HG03108 (cell line): Measurements from ENCODE around the gene SSTR5.
"Not testable (repeated sequence)": the region's sequence is repeated elsewhere in the genome, so short reads cannot be mapped to it uniquely, and the experiment has no call there.

Source experiments
- ATAC-seq: cut with Tn5 transposase; IDR thresholded peaks from one replicate; pipeline ENCODE4 v1.9.1; 2021; ENCODE audit warnings: moderate library complexity; ENCODE audit not compliant: unreplicated experiment

Gene SSTR5

DNA sequence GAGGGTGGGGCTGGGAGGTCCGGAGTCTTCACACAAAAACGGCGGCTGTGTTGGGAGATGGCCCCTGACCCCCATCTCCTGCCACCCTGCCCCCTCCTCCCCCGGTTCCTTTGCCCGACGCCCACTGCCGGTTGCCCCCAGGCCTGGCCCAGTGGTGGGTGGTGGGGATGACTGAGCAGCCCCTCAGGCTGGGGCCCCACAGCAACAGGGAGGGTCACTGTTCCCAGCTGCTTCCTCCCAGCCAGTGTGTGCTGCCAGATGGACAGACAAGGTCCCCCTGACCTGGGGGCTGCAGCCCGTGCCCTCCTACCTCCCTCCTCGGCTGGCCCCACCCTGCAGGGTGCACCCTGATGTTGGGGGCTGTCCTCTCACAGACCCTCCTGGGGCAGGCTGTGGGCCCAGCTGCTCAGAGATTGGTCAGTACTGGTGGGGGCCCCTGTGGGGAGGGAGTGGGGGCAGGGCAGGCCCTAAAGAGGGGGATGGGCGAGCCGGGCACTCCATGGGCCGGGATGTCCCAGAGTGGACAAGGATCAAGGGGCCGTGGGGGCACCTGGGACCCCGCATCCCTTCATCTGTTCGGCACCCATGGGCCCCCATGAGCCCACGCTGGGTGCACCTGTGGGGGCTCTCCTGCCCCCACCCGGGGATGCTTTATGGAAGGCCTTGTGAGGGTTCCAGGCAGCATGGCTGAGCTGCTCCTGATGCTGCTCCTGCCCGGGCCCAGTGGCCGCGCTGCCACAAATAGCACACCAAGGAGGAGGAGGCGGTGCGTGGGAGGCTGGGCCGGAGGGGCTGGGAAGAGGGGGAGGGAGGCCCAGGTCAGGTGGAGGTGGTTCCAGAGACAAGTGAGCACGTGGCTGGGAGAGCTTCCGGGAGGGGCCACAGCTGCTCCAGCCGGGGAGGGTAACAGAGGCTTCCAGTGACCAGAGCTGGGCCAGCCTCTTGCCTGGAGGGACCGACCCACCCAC, 18.4 kb downstream of the SSTR5 start:
- no peak for ATAC-seq

DNA sequence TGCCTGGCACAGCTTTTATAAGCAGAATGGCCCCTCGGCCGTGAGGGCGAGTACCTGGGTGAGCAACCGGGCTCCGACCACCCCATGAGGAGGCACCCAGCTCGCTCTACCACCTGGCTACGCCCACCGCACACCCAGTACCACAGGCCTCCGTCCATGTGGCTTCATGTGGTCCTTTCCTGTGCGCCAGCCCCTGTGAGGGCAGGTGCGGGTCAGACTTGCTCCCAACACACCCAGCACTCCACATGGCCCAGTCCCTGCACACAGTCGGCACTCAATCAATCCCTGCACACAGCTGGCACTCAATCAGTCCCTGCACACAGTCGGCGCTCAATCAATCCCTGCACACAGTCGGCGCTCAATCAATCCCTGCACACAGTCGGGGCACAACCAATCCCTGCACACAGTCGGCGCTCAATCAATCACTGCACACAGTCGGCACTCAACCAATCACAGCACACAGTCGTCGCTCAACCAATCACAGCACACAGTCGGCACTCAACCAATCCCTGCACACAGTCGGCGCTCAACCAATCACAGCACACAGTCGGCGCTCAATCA, 19.5 kb downstream of the SSTR5 start:
- no peak for ATAC-seq

DNA sequence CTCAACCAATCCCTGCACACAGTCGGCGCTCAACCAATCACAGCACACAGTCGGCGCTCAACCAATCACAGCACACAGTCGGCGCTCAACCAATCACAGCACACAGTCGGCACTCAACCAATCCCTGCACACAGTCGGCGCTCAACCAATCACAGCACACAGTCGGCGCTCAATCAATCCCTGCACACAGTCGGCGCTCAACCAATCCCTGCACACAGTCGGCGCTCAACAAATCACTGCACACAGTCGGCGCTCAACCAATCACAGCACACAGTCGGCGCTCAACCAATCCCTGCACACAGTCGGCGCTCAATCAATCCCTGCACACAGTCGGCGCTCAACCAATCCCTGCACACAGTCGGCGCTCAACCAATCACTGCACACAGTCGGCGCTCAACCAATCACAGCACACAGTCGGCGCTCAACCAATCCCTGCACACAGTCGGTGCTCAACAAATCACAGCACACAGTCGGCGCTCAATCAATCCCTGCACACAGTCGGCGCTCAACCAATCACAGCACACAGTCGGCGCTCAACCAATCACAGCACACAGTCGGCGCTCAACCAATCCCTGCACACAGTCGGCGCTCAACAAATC, 20.2 kb downstream of the SSTR5 start:
- not testable (repeated sequence) for ATAC-seq

DNA sequence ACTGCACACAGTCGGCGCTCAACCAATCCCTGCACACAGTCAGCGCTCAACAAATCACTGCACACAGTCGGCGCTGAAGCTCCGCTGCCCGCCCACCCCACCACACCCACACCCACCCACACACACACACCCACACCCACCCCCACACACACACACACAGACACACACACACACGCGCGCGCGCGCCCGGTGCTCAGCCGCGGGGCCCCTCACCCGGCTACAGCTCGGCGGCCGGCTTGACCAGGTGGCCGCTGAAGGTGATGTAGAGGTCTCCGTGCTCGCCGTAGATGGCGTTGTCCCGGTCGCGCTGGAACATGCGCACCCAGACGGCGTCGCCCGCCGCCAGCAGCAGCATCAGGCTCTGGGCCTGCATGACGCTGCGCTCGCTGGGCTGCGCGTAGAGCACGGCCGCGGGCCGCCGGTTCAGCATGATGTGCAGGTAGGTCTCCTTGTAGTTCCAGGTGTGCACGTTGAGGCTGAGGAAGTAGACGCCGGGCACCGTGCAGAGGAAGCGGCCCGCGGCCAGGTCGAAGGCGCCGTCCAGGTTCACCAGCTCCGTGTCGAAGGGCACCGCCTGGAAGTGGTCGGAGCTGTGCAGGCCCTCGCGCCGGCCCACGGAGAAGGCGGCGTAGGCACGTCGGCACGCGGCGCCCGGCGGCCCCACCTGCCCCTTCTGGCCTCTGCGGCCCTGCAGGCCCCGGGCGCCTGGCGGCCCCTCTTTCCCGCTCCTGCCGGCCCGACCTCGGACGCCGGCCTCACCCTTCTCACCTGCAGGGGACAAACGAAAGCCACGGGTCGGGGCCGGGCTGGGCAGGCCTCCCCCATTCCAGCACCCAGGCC, 21.0 kb downstream of the SSTR5 start:
- ATAC-seq = no peak

DNA sequence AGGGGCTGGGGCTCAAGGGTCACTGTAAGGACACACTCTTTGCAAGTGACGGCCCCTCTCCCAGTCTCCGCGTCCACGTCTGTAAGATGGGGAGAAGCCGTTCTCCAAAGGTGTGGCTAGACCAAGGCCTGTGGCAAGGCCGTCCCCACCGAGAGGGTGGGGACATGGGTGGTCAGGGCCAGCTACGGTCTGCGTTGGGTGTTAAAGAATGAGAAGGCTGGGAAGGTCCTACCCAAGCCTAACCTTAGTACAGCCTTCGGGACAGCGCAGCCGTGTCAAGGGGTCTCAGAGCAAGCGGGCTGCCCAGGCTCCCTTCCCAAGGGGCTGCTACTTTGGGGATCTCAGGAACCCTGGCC, 21.6 kb downstream of the SSTR5 start:
- no peak for ATAC-seq

DNA sequence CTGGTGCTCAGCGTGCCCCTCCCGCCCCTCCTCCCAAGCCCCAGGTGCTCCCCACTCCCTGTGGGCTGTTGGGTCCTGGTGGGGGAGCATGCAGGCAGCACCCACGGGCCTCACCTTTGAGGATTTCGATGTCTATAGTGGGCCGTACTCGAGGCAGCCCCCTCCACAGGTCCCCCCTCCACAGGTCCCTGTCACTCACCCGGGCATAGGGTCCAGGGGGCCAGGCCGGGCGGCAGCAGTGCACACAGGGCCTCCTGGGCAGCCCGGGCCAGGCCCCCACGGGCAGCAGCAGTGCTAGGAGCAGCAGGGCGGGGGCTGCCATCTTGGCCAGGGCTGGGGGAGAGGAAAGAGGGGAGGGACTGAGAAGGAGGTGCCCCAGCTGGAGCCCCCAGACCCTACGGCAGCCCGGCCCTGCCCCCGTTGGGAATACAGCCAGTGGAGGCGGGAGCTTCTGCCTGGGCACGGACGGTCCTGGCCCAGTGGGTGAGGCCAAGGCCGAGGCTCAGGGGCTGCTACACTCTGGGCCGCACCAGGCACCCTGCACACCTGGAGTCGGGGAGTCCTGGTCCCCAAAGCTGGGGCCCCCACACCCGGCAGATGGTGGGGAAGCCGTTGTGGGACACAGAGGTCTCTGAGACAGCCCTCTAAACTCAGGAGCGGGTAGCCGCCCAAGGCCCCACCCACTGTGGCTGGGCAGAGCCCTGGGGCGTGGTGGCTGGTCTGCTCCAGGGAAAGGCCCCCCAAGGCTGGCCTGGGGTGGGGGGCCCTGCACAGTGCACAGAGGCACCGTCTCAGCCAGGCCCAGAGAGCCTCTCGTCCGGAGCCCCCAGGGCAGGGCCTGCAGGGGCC, 22.3 kb downstream of the SSTR5 start:
- no peak for ATAC-seq

DNA sequence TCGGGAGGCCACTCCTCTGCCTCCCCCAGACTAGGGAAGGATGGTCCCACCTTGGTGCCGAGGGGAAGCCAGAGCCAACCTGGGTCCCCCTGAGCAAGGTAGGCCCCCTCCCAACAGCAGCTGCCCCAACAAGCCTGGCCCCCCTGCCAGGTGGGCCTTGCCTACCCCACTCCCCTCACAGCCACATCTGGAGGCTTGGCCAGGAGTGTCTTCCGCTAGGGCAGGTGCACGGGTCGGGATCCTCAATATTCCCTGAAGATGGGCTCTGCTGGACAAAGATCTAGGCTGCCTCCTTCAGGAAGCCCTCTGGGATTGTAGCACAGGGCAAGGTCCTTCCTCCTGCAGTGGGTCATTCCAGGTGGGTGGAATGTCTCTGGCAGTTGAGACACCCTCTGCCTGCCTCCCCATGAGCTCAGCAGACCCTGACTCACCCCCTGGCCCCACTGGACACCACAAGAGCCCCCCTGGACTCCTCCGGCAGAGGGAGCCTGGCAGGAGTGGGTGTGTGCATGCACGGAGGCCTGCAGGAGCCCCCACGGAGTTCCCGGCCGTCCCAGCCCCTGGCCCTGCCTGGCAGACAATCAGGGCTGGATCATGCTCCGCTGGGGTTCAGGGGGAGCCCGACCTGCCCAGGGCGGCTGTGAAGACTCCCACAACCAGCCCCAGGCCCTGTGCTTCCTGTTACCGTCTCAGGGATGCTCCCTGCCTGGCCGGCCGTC, 23.1 kb downstream of the SSTR5 start:
- no peak for ATAC-seq

DNA sequence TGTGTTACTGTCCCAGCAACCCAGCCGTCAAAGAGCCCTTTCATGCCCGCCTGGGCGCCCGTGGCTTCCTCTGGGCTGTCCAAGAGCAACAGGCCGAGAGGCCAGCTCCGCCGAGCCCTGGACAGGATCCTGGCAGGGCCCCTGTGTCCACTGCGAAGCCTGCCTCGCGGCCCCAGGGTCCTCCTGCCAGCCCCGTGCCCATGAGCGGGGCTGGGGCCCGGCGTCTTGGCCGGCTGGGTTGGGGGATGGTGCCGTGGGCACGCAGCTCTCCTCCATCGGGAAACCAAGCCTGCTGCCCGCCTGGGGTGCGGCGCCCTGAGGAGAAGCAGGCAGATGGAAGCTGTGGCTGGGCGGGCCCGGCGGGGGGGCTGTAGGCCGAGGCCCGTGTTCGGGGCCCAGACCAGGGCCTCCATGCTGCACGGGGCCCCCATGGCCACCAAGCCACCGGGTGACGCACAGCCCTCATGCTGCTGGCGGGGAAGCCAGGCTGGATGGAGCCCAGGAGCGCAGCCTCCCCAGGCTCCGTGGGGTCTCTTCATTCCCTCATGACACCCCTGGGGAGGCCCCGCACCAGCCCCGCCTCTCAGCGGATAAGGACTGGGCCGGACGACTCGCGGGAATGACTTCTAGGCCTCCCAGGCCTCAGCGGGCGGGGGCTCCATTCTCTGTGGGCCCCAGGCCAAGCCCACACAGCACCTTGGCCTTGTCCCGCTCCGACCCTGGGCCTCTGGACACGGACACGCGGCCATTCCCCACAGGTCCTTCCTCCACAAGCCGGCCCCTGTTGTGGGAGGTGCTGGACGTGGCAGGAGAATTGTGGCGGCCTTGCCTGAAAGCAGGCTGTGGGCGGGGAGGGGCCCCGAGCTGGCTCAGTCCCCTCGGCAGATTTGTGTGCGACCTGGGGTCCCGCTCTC, 23.9 kb downstream of the SSTR5 start, which contains the start of gene C1QTNF8:
TSS of gene C1QTNF8 (minus strand) at position 76 of the 914 bp plus-strand sequence. CDS start 1,322 bp downstream, outside the sequence.
- no peak for ATAC-seq

DNA sequence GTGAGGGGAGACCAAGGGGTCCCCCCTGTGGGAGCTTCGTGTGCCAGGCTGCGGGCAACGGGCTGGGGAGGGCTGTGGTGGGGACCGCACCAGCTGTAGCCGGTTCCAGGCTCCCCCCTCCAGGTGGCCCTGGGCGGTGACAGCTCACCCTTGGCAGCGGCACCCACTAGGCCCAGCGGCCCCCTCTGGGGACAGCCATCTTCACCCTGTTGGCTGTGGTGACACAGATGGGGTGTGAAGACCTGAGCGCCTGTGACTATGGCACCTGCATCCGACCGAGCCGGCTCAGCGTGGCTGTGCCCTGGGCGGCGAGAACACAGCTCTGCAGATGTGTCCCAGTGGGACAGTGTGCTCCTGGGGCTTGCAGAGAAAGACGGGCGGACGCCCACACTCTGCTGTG, 24.6 kb downstream of the SSTR5 start:
- no peak for ATAC-seq

DNA sequence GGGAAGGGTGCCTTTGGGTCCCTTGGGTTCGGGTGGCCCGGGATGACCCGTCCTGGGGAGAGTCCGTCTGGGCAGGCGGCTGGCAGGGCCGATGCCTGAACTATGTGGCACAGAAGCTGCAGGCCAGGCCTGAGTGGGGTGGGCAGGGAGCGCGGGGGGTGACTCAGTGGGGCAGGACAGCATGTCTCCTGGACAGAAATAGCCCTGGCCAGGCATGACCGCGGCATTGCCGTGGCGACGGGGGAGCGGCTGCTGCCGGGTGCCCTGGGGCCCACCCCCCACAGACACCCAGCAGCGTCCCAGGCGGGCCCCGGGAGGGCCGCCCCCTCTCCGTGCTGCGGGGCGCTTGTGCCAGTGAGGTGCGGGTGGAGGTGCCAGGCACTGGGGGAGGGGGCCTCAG, 25.3 kb downstream of the SSTR5 start:
- no peak for ATAC-seq

DNA sequence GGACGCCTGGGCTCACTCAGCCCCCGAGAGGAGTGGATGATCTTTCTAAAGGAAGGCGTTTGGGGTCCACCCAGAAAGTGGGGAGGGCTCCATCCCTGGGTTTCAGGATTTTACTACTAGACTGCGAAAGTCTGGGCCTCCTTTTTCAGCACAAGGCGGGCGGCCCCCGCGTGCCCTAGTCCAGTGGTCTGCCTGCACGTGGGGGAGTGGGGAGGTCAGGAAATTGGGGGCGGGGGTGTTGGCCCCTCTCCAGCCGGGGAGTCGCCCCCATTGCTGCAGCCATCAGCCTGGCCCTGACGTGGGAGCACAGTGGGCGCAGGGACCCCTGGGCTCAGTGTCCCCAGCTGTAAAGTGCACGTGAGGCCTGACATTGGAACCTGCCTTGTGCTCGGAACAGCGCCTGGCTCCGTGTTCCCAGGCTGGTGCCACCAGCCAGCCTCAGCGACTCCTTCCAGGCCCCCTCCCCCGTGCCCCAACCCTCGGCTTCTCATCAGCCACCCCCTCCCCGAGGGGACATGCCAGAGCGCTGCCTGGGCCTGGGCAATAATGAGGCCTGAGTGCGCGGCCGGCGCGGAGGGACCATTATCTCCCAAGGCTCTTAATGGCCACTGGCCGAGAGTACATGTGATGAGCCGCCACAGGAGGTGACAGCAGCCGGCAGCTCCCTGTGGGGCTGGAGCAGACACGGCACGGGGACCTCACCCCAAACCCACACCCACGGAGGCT, 25.9 kb downstream of the SSTR5 start:
- no peak for ATAC-seq

DNA sequence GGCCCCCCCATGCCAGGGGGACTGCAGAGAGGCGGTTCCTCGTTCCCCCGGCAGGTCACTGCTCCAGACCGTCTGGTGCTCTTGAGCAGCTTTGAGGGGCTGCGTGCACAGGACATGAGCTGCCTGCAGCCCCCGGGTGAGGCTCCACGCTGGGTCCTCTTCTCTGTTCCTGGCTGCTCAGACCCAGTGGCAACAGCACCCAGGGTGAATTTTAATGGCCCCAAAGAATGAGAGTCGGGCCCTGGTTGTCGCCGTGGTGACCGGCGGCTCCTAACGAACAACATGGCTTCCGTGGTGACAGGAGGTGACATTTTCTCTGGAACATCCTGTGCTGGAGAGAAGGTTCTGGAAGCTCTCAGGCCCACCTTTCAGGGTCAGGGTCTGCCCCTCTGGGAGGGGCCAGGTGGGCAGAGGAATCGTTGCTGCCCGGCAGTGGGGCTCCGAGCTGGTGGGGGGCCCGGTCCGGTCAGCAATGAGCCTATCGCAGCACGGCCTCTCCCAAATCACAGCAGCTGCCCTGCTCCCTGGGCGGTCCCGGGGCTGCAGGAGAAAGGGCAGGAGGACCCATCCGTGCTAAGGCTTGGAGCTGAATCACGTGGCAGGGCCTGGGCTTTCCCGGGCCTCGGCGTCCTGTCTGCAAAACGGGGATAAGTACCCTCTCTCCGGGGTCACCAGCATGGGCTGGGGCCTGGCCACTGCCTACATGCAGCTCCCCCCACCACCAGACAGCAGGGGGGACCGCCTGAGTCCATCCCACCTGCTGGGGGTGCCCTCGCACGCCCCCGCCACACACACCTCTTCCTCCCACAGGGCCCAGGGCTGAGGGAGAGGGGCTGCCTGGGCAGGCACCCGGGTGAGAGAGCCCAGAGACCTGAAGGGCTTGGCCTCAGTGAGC, 26.9 kb downstream of the SSTR5 start:
- ATAC-seq = no peak

DNA sequence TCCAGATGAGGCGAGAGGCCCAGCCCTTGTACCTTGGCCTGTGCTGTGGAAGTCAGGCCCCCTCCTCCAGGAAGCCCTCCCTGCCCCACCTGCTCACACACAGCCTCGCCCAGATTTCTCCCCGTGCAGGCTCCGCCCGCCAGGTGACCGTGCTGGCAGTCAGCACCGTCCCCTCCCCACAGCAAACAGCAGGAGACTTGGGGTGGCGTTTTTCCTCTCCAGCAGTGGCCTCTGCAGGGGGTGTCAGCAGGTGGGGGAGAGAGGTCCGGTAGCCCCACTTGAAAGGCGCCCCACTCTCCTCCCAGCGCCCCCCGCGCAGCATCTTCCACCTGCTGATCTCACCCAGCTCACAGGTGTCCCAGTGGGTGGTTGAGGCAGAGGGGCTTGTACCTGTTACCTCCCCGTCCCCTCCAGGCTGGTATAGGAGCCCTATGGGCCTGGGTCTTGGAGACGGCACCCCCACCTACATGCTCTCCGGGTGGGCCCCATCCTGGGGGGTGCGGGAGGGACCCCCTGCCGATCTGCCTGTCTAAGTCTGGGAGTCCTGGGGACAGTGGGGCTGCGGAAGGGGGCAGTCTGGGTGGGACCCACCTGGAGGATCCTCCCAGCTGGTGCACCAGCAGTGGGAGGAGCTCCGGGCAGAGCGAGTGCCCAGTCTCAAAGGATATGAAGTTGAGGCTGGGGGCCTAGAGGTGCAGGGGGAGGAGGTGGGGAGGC, 27.7 kb downstream of the SSTR5 start:
- no peak for ATAC-seq

DNA sequence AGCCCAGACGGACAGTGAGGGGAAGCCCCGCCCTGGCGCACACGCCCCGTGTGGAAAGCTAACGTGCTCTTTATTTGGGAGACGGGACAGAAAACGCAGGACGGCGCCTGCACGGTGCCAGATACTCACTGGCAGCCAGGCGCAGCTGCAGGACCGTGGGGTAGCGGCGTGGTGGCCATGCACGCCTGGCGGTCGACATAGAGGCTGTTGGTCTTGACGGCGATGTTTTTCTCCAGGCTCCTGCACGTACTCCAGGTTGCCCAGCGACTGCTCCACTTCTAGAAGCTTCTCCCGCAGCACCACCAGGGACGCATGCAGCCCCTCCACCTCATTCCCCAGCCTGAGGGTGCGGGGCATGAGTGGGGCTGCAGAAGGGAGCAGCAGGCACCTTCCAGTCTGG, 28.6 kb downstream of the SSTR5 start:
- ATAC-seq = no peak

DNA sequence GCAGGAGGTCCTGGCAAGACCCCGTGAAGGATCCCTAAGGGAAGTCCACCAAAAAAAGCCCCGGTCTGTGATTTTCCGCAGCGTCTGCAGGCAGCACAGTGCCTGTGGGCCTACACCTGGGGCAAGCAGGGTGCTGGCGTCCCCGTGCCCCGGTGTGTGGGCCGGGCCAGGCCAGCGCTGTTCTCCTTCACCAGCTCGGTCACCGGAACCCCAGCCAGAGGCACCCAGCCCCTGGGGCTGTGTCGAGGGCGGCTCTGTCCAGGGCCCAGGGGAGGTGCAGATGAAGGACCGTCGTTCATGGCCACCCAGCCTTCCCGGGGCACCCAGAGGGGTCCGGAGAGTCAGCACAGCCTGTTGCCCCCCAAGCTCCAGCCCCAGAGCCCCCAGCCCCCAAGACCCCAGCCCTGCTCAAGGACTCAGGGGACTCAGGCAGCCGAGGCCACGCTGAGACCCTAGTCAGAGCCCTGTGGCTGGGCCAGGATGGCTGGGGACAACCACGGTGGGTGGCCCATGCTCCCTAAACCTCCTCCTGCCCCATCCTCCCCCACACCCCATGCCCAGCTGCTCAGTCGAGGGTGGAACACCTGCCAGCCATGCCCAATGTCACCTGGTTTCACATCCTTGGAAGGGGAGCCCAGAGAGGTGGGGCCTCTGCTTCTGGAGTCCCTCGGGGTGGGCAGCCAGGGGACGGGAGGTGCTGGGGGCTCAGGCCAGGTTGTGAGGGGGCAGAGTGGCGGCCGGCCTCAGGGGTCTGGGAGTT, 29.2 kb downstream of the SSTR5 start:
- no peak for ATAC-seq

DNA sequence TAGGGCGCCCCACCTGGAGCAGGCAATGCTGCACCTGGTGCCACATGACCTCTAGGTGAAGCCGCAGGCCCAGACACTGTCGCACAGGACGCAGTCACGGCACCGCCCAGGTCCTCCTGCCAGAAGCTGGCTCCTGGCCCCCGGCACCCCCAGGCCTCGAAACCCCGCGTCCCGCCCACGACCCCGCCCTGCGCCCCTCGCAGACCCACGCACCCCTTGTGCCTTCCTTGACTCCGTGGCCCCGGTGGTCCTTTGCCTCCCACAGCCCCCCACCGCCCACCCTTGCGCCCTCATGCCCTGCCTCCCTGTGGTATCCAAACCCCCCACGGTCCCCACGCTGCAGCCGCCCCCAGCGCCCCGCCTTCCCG, 29.8 kb downstream of the SSTR5 start:
- no peak for ATAC-seq
